ENCODE data around the gene SNX9.

DNA sequence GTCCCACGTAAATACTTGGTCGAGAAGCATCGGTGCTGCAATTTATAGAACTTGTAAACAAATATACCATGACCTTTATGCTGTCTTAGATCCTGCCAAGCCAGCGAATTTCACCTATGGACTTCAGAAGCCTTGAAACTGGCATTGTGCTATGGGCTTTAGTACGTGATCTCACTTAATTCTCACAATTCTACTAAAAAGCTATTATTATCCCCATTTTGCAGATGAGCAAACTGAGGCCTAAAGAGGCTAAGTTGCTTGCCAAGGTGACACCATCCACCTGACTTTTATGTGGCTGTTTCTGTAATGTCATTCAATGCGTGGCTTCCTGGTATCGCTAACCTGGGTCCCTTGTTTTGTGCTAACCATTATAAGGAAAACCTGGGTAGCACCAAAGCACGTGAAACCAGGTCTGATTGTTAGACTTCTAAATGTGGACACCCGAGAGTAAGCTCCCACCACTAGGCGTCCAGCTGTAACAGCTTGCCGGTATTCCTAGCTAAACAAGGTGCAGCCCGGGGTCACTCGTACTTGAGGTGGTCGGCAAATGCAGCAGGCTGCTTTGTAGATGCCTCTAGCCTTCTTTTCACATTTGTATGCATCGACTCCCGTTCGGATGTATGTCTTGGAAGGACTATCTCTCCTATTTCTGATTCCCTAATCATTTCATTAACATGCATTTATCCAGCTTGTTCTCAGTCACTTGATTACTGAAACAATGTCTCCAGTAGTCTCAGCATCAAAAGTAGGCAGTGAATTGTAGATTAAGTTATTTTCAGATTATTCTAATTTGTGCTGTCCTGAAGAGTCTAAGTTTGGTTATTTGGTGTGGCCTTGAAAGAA lies 159.7 kb downstream of the SNX9 start:
- TF ChIP-seq JUND (IDR thresholded peaks at IDR 0.05; ENCODE audit: low read length) (no peak), TAF7 (optimal IDR thresholded peaks at IDR 0.05; ENCODE audit: borderline replicate concordance, low read depth, low read length) (no peak), PHF8 (conservative IDR thresholded peaks at IDR 0.05; ENCODE audit: low read depth, low read length) (no peak), POLR2AphosphoS5 (IDR thresholded peaks at IDR 0.05; ENCODE audit: low read depth, low read length) (no peak)
- TF ChIP-seq, protein P1, sequence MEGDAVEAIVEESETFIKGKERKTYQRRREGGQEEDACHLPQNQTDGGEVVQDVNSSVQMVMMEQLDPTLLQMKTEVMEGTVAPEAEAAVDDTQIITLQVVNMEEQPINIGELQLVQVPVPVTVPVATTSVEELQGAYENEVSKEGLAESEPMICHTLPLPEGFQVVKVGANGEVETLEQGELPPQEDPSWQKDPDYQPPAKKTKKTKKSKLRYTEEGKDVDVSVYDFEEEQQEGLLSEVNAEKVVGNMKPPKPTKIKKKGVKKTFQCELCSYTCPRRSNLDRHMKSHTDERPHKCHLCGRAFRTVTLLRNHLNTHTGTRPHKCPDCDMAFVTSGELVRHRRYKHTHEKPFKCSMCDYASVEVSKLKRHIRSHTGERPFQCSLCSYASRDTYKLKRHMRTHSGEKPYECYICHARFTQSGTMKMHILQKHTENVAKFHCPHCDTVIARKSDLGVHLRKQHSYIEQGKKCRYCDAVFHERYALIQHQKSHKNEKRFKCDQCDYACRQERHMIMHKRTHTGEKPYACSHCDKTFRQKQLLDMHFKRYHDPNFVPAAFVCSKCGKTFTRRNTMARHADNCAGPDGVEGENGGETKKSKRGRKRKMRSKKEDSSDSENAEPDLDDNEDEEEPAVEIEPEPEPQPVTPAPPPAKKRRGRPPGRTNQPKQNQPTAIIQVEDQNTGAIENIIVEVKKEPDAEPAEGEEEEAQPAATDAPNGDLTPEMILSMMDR (IDR thresholded peaks at IDR 0.05; ENCODE audit: control extremely low read depth in 1 of 3, insufficient read depth in 1 of 3, low read depth in 1 of 3, low read length in 3 of 3), result peak in 1 of 3 experiments; percentile 25; a peak in 1 of 4 replicates

Data from H1 (cell line).